Astrocyte of the hippocampus (primary cell): ENCODE measurements around the gene CPEB1.
A peak's percentile ranks its signal among the peaks of the same experiment; 100 is the strongest.

Source experiments
- DNase-seq: peaks from one replicate; pipeline ENCODE4 v3.0.0; 2011; ENCODE audit warnings: low read depth, low spot score

Gene CPEB1

GRCh38 chr15:82595203-82595602 lies 52.0 kb downstream of the CPEB1 start:
- no peak for DNase-seq

- DNase-seq: no peak
These were observed 59.4 kb downstream of the CPEB1 start for GRCh38 chr15:82587805-82588204.

- DNase-seq: peak; percentile 9
These were observed 62.1 kb downstream of the CPEB1 start for GRCh38 chr15:82585072-82585471.

- no peak for DNase-seq
These were observed 66.5 kb downstream of the CPEB1 start for GRCh38 chr15:82580713-82581112.

GRCh38 chr15:82575335-82575734 lies 71.8 kb downstream of the CPEB1 start:
- DNase-seq: no peak

- DNase-seq: no peak
These were observed 74.2 kb downstream of the CPEB1 start for GRCh38 chr15:82572986-82573385.

- no peak for DNase-seq
These were observed 74.9 kb downstream of the CPEB1 start for GRCh38 chr15:82572311-82572710.

GRCh38 chr15:82571722-82572222 lies 75.4 kb downstream of the CPEB1 start:
- DNase-seq: peak; percentile 79

GRCh38 chr15:82570721-82571508 lies 76.2 kb downstream of the CPEB1 start:
- peak; percentile 40 for DNase-seq

- no peak for DNase-seq
These were observed 77.3 kb downstream of the CPEB1 start for GRCh38 chr15:82569834-82570233.

GRCh38 chr15:82568986-82569385 lies 78.2 kb downstream of the CPEB1 start:
- DNase-seq: no peak

- no peak for DNase-seq
These were observed 79.5 kb downstream of the CPEB1 start for GRCh38 chr15:82567661-82568060.

GRCh38 chr15:82566690-82567089 lies 80.5 kb downstream of the CPEB1 start:
- DNase-seq: no peak

- no peak for DNase-seq
These were observed 88.7 kb downstream of the CPEB1 start for GRCh38 chr15:82558502-82558901.

GRCh38 chr15:82556315-82557035 lies 90.7 kb downstream of the CPEB1 start:
- DNase-seq: no peak

- DNase-seq: no peak
These were observed 92.3 kb downstream of the CPEB1 start for GRCh38 chr15:82554849-82555248.

- no peak for DNase-seq
These were observed 92.8 kb downstream of the CPEB1 start for GRCh38 chr15:82554351-82554750.

- no peak for DNase-seq
These were observed 93.3 kb downstream of the CPEB1 start for GRCh38 chr15:82553846-82554245.

- DNase-seq: no peak
These were observed 94.3 kb downstream of the CPEB1 start for GRCh38 chr15:82552861-82553260.

- DNase-seq: no peak
These were observed 95.4 kb downstream of the CPEB1 start for GRCh38 chr15:82551646-82552247.

- no peak for DNase-seq
These were observed 97.9 kb downstream of the CPEB1 start for GRCh38 chr15:82549199-82549665.

- no peak for DNase-seq
These were observed 98.5 kb downstream of the CPEB1 start for GRCh38 chr15:82548700-82549099.
